Loucy (cell line): Measurements from ENCODE around the gene TIGD4.

Experiments
- CTCF ChIP-seq: fragments of 200-600 bp; sonication (generic); conservative IDR thresholded peaks from 2 replicates; pipeline ENCODE4 v1.5.1; 2014; ENCODE audit warnings: mild to moderate bottlenecking, antibody characterized with exemption, low read length
- EZH2phosphoT487 ChIP-seq: fragments of 200-600 bp; IDR thresholded peaks from 2 replicates; pipeline ENCODE4 v1.6.1; 2018; ENCODE audit warnings: antibody characterized with exemption, mild to moderate bottlenecking, moderate library complexity, borderline replicate concordance

- TF ChIP-seq CTCF, result no peak
- no peak for TF ChIP-seq EZH2phosphoT487
Measured at GRCh38 chr4:152810715-152811287, 31.3 kb upstream of the TIGD4 start.
